Hepatocyte (in vitro differentiated cells): ENCODE data around the gene KIRREL3. TPM values are rescaled to one million over a fixed set of nuclear protein-coding genes. Genes with fewer than 3 reads are reported as not detected.

Experiments
- DNase-seq: peaks from one replicate; pipeline ENCODE4 v3.0.0-alpha.2; 2016; ENCODE audit warnings: low spot score
- H2AFZ ChIP-seq: fragments of 200-600 bp; sonication (generic); 2 replicates; pipeline ENCODE4 v1.6.0; 2016; ENCODE audit warnings: antibody characterized with exemption, mild to moderate bottlenecking
- H3K27ac ChIP-seq: fragments of 200-600 bp; sonication (generic); 2 replicates; pipeline ENCODE4 v1.5.1; 2016; ENCODE audit warnings: mild to moderate bottlenecking
- H3K27me3 ChIP-seq: fragments of 200-600 bp; sonication (generic); 2 replicates; pipeline ENCODE4 v1.6.1; 2016
- H3K36me3 ChIP-seq: fragments of 200-600 bp; sonication (generic); replicated peaks from 2 replicates; pipeline ENCODE4 v1.5.1; 2016; ENCODE audit warnings: low read depth; ENCODE audit not compliant: insufficient read depth
- H3K4me1 ChIP-seq: fragments of 200-600 bp; sonication (generic); 2 replicates; pipeline ENCODE4 v1.5.1; 2016; ENCODE audit warnings: mild to moderate bottlenecking, moderate library complexity; ENCODE audit not compliant: insufficient read depth
- H3K4me2 ChIP-seq: fragments of 200-600 bp; sonication (generic); 2 replicates; pipeline ENCODE4 v1.6.0; 2016
- H3K4me3 ChIP-seq: fragments of 200-600 bp; sonication (generic); 2 replicates; pipeline ENCODE4 v1.5.1; 2016; ENCODE audit warnings: mild to moderate bottlenecking
- H3K79me2 ChIP-seq: fragments of 200-600 bp; sonication (generic); 2 replicates; pipeline ENCODE4 v1.6.0; 2017; ENCODE audit warnings: mild to moderate bottlenecking
- H3K9me2 ChIP-seq: fragments of 200-600 bp; sonication (generic); replicated peaks from 2 replicates; pipeline ENCODE4 v1.6.0; 2017; ENCODE audit warnings: mild to moderate bottlenecking; ENCODE audit not compliant: insufficient read depth
- H3K9me3 ChIP-seq: fragments of 200-600 bp; sonication (generic); 2 replicates; pipeline ENCODE4 v1.5.1; 2016; ENCODE audit warnings: low read depth, mild to moderate bottlenecking
- H4K20me1 ChIP-seq: fragments of 200-600 bp; sonication (generic); 2 replicates; pipeline ENCODE4 v1.6.0; 2016; ENCODE audit warnings: mild to moderate bottlenecking; ENCODE audit not compliant: insufficient read depth, poor library complexity, severe bottlenecking
- EZH2 ChIP-seq: fragments of 200-600 bp; sonication (generic); IDR thresholded peaks from 2 replicates; pipeline ENCODE4 v1.6.1; 2016; ENCODE audit warnings: antibody characterized with exemption, mild to moderate bottlenecking, borderline replicate concordance
- EZH2phosphoT487 ChIP-seq: fragments of 200-600 bp; sonication (generic); IDR thresholded peaks from one replicate; pipeline ENCODE4 v1.6.1; 2018; ENCODE audit warnings: antibody characterized with exemption, mild to moderate bottlenecking, low read depth, moderate library complexity; ENCODE audit not compliant: unreplicated experiment, severe bottlenecking
- WGBS: methylation state at CpG from one replicate; pipeline ENCODE4 v1.1.6; 2016; ENCODE audit warnings: low lambda C conversion rate; ENCODE audit errors: missing lambda C conversion rate; 5-methylcytosine and 5-hydroxymethylcytosine counted together
- polyA plus RNA-seq: library from polyadenylated mRNA; unstranded; fragments of >200 nt; fragmentation: Nextera tagmentation; extraction: Ambion mirVana; gene quantifications from 2 replicates; pipeline ENCODE4 v1.2.1, GENCODE V29; 2016
- total RNA-seq: library from RNA; depleted of rRNA; stranded (reverse); fragments of >200 nt; gene quantifications from 2 replicates; pipeline ENCODE4 v1.2.3, GENCODE V29; 2014
- TF ChIP-seq, protein P1 (sequence below): fragments of 200-600 bp; sonication (generic); IDR thresholded peaks from 2 replicates; pipeline ENCODE4 v1.5.1; 2016; ENCODE audit warnings: antibody characterized with exemption, mild to moderate bottlenecking; ENCODE audit not compliant: poor library complexity

Gene KIRREL3
- total and polyA plus RNA-seq, 2 experiments from 2014 or later, result 0.33 to 0.86 TPM

DNA sequence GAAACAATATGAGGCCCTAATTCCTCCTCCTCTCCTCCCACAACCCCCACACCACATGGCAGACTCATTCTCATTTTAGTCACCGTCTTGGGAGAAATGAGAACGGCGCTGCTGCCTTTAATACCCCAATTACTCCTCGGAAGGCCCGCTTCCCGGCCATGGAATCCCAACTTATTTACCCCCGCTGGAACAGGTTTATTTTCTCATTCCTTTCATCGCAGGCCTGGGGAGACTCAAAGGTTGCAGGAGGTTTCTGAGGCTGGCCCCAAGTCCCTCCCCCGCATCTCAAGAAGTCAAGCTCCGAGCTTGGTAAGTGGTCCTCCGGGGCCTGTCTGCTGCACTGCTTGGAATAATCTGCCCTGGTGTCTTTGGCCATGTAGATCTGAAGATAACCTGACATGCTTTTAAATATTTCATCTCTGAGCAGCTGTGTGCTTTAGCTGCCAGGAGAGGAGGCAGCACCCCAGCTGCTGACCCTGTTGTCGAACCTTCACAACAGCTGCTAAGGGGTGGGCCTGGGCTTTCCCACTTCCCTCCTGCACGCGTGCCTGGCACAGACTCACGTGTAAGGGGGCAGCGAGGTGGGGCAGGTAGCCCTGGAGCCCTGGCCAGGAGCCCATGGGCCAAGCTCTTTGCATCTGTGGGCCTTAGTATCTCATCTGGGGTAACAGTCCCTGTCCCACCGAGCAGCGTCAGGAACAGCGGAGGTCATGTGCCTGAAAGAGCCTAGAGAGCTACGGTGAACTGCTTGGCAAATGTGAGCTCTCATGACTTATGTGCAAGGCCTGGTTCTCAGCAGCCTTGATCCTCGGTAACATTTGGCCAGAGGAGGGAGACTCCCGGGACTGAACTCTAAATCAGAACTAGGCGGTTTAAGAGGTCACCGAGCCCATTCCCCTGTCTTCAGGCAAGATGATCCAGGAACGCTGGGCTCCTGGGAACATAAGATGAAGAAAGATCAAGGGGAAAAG, 480.5 kb downstream of the KIRREL3 start:
- no peaks in the 10 kb centered on the region for H3K79me2 ChIP-seq
- TF ChIP-seq EZH2phosphoT487 (no peak), EZH2 (no peak)
- TF ChIP-seq, protein P1, sequence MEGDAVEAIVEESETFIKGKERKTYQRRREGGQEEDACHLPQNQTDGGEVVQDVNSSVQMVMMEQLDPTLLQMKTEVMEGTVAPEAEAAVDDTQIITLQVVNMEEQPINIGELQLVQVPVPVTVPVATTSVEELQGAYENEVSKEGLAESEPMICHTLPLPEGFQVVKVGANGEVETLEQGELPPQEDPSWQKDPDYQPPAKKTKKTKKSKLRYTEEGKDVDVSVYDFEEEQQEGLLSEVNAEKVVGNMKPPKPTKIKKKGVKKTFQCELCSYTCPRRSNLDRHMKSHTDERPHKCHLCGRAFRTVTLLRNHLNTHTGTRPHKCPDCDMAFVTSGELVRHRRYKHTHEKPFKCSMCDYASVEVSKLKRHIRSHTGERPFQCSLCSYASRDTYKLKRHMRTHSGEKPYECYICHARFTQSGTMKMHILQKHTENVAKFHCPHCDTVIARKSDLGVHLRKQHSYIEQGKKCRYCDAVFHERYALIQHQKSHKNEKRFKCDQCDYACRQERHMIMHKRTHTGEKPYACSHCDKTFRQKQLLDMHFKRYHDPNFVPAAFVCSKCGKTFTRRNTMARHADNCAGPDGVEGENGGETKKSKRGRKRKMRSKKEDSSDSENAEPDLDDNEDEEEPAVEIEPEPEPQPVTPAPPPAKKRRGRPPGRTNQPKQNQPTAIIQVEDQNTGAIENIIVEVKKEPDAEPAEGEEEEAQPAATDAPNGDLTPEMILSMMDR, result no peak
- DNase-seq, result no peak
- no peaks in the 10 kb centered on the region for H3K4me1 ChIP-seq
- H3K27ac ChIP-seq, result no peak overlapping the region
- no peak overlapping the region for H3K4me2 ChIP-seq
- H3K9me3 ChIP-seq, result no peaks in the 10 kb centered on the region
- no peak overlapping the region for H2AFZ ChIP-seq
- peaks cover 12% of the 10 kb centered on the region for H3K27me3 ChIP-seq
- H3K4me3 ChIP-seq, result no peak overlapping the region
- H4K20me1 ChIP-seq, result no peaks in the 10 kb centered on the region
- WGBS, result 70% methylated on average over 25 of the region's 25 CpGs
- no peaks in the 10 kb centered on the region for H3K36me3 ChIP-seq
- no peaks in the 10 kb centered on the region for H3K9me2 ChIP-seq

DNA sequence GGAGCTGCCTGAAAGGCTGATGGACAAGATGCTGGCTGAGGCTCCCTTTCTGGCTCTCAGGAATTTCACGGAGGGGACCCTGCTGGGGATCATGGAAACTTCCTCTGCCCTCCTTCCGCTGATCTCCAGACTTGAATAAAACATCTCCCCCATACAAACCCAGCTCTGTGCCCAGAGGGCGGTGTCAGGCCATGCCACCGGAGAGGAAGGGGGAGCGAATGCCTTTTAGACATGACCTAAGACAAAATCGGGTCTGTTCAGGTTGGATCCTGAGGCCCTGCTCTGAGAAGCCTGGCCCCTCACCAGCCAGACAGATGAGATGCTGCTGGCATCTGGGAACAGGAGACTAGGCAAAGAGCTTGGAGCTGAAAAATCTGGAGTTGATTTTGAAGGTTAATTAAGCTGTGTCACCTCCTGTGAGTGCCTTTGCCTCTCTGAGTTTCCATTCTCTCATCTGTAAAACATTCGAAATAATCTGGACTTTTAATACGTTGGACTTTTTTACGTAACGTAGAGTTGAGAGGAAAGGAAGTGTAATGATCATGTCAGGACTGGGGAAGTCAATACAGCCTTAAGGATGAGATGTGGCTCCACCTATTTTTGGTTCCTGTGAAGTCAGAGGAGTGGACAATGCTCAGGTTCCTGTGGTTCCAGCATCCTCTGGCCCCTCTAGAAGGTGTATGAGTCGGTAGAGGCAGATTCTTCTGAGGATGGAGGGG, 481.4 kb downstream of the KIRREL3 start:
- no peaks in the 10 kb centered on the region for H3K79me2 ChIP-seq
- TF ChIP-seq, protein P1, result no peak
- H3K27ac ChIP-seq, result no peak overlapping the region
- no peaks in the 10 kb centered on the region for H3K4me1 ChIP-seq
- H3K9me3 ChIP-seq, result no peaks in the 10 kb centered on the region
- WGBS, result 78% methylated on average over 11 of the region's 11 CpGs
- no peak overlapping the region for H3K4me2 ChIP-seq
- peaks cover 12% of the 10 kb centered on the region for H3K27me3 ChIP-seq
- no peak for DNase-seq
- no peaks in the 10 kb centered on the region for H4K20me1 ChIP-seq
- H3K36me3 ChIP-seq, result no peaks in the 10 kb centered on the region
- H3K4me3 ChIP-seq, result no peak overlapping the region
- H3K9me2 ChIP-seq, result no peaks in the 10 kb centered on the region
- H2AFZ ChIP-seq, result no peak overlapping the region

DNA sequence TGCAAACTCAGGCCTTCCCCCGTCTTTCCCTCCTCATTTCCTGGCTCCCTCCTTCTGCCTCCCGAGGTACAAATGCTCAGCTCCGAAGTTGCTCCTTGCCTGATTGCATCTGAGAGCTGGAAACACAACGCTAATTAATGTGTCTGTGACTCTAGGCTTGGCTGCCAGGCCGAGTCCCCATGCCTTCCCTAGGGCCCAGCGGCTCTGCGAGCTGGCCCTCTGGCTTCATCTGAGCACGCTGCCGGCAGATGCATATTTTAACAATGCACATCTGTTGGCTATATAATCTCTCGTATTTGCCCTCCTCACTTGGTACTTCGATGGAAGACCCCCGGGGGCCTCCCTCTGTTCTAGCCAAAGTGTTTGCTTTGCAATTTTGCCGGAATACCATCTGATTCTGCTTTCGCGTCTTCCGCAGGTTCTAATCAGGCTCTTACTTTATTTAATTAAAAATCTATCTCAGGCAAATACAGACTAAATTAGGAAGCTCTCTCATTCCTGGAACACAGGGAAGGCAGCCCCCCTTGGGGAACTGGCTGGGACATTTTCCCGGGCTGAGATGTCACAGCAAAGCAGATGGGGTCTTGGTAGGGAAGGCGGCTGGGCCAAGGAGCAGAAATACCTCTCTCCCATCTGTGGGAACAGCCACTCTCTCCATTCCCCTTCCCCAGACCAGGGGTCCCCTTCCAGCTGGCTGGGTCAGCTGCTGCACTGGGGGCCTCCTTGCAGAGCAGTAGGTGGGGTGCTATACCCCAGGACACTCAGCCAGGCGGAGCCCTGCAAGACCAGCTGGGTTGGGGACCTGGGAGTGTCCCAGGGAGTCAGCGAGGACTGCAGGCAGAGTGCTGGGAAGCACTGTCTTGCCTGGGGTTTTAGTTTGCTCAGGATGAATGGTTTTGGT, 482.2 kb downstream of the KIRREL3 start:
- Histone ChIP-seq H3K27ac (no peak overlapping the region), H3K9me3 (no peaks in the 10 kb centered on the region), H3K36me3 (no peaks in the 10 kb centered on the region), H3K27me3 (peaks cover 6% of the 10 kb centered on the region), H3K79me2 (no peaks in the 10 kb centered on the region), H2AFZ (no peak overlapping the region), H3K4me1 (no peaks in the 10 kb centered on the region), H3K4me2 (no peak overlapping the region), H4K20me1 (no peaks in the 10 kb centered on the region), H3K4me3 (no peak overlapping the region), H3K9me2 (no peaks in the 10 kb centered on the region)
- no peak for DNase-seq
- no peak for TF ChIP-seq EZH2phosphoT487
- no peak for TF ChIP-seq EZH2
- TF ChIP-seq, protein P1, result no peak
- WGBS, result 83% methylated on average over 20 of the region's 20 CpGs
